ENCODE data around the gene SLC35G3. TPM values are rescaled to one million over a fixed set of nuclear protein-coding genes. Genes with fewer than 3 reads are reported as not detected.
"Not testable (repeated sequence)": the region's sequence is repeated elsewhere in the genome, so short reads cannot be mapped to it uniquely, and the experiment has no call there.

Gene SLC35G3
- total RNA-seq, 4 donors from 2014 or later, result not detected

- Histone ChIP-seq H3K4me1 (peaks cover 8 to 12% of the 10 kb centered on the region in 2 donors), H3K36me3 (peaks cover 0 to 94% of the 10 kb centered on the region in 2 donors), H3K27me3 (no peaks in the 10 kb centered on the region), H3K4me3 (no peak overlapping the region), H3K9me3 (no peaks in the 10 kb centered on the region), H3K27ac (no peak overlapping the region)
- DNase-seq (no peak), ATAC-seq (no peak)
- intact Hi-C loops (cut with DNase I; ENCODE audit: low total_unique reads) (no loop called here), in situ Hi-C loops (cut with MboI; ENCODE audit: low sequenced_read_pairs in 4 of 4) (loop anchor here in 2 of 4 donors (10.0 to 25.0 kb wide), 2 partner anchors 390 to 583 kb away; partner anchors contain the start of gene RASL10B (in 1 of the 2))
- TF ChIP-seq POLR2A (IDR thresholded peaks at IDR 0.05) (no peak), CTCF (IDR thresholded peaks at IDR 0.05 in 4 of 5, conservative IDR thresholded peaks at IDR 0.05 in 1 of 5) (no peak)
These were observed 39.7 kb downstream of the SLC35G3 start for GRCh38 chr17:35154196-35155165.

DNA sequence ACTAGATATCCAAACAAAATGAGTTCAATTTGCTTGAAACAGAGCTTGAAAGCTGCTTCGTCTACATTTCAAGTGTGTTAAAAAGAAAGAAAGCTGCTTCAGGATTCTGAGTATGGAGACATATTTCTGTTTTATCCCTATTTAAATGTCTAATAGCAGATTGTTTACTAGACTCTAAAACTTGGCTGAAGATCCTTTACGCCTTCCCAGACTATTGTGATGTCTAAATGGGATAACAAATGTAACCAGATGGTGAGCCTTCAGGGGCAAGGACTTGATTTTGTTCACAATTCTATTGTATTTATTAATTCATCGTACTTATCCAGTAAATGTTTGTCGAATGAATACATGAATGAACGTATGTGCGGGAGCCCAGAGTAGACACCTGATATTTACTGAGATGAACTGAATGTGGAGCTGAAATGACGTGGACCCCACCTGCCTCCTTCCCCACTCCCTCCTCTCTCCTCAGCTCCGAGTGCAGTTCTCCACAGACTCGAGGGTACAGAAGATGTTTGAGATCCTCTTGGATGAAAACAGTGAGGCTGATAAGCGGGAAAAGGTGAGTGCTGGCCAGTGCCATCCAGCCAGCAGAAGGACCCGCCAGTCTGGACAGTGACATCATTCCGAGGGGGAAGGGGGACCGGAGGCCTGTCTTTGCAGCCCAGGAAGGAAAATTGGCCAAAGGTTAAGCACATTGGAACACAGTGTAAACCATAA lies 41.6 kb downstream of the SLC35G3 start:
- H3K27me3 ChIP-seq, result no peaks in the 10 kb centered on the region
- no peak overlapping the region for H3K4me3 ChIP-seq
- DNase-seq (no peak), ATAC-seq (no peak)
- H3K27ac ChIP-seq, result peak overlapping the region in 1 of 4 donors; percentile 35
- H3K36me3 ChIP-seq, result peaks cover 0 to 75% of the 10 kb centered on the region in 2 donors
- intact Hi-C loops (cut with DNase I; ENCODE audit: low total_unique reads) (no loop called here), in situ Hi-C loops (cut with MboI; ENCODE audit: low sequenced_read_pairs in 4 of 4) (loop anchor here in 2 of 4 donors (10.0 to 25.0 kb wide), 2 partner anchors 392 to 585 kb away; partner anchors contain the start of gene RASL10B (in 1 of the 2))
- TF ChIP-seq POLR2A (IDR thresholded peaks at IDR 0.05), result no peak
- TF ChIP-seq CTCF (IDR thresholded peaks at IDR 0.05 in 4 of 5, conservative IDR thresholded peaks at IDR 0.05 in 1 of 5), result no peak
- H3K9me3 ChIP-seq, result no peaks in the 10 kb centered on the region
- H3K4me1 ChIP-seq, result peaks cover 12 to 28% of the 10 kb centered on the region in 2 donors

GRCh38 chr17:35151080-35151479 lies 43.1 kb downstream of the SLC35G3 start:
- in situ Hi-C loops (cut with MboI; ENCODE audit: low sequenced_read_pairs in 4 of 4), result loop anchor here in 2 of 4 donors (10.0 to 25.0 kb wide), 2 partner anchors 394 to 586 kb away; partner anchors contain the start of gene RASL10B (in 1 of the 2)
- peaks cover 23 to 39% of the 10 kb centered on the region in 2 donors for H3K4me1 ChIP-seq
- H3K27ac ChIP-seq, result peak overlapping the region in 1 of 4 donors; percentile 35

GRCh38 chr17:35149941-35150340 lies 44.3 kb downstream of the SLC35G3 start:
- H3K27ac ChIP-seq, result peak overlapping the region; percentile 94 to 98 (median 97)

More at GRCh38 chr17:35151080-35151479, 43.1 kb downstream of the SLC35G3 start:
- DNase-seq; intact Hi-C loops (cut with DNase I; ENCODE audit: low total_unique reads); H3K27me3 ChIP-seq; ATAC-seq; H3K4me3 ChIP-seq; H3K9me3 ChIP-seq: not testable (repeated sequence)
- H3K36me3 ChIP-seq, result peaks cover 0 to 62% of the 10 kb centered on the region in 2 donors

More at GRCh38 chr17:35149941-35150340, 44.3 kb downstream of the SLC35G3 start:
- H3K36me3 ChIP-seq, result peaks cover 0 to 50% of the 10 kb centered on the region in 2 donors
- in situ Hi-C loops (cut with MboI; ENCODE audit: low sequenced_read_pairs in 4 of 4) (loop anchor here (10.0 to 25.0 kb wide), 3 partner anchors 95 to 587 kb away; partner anchors contain the start of genes SLFN5 (in 2 of the 4) and RASL10B (in 1 of the 4)), intact Hi-C loops (cut with DNase I; ENCODE audit: low total_unique reads) (loop anchor here (5.0 to 10.0 kb wide), 3 partner anchors 107 to 1385 kb away; partner anchors contain the start of genes MYO19, PIGW and SLFN12L)
- H3K4me1 ChIP-seq, result peaks cover 23 to 39% of the 10 kb centered on the region in 2 donors
- TF ChIP-seq POLR2A (IDR thresholded peaks at IDR 0.05) (no peak), CTCF (IDR thresholded peaks at IDR 0.05 in 4 of 5, conservative IDR thresholded peaks at IDR 0.05 in 1 of 5) (no peak)
- no peaks in the 10 kb centered on the region for H3K27me3 ChIP-seq
- ATAC-seq, result no peak
- H3K9me3 ChIP-seq, result no peaks in the 10 kb centered on the region
- H3K4me3 ChIP-seq, result peak overlapping the region in 1 of 4 donors; percentile 53
- no peak for DNase-seq
